CD4-positive, alpha-beta T cell treated with Interleukin-17A for 1 hour (primary cell): ENCODE measurements around the gene XAGE1B.
"Not testable (repeated sequence)": the region's sequence is repeated elsewhere in the genome, so short reads cannot be mapped to it uniquely, and the experiment has no call there.

Experiments
- DNase-seq: peaks from one replicate; pipeline ENCODE4 v3.0.0-alpha.2; 2020

Gene XAGE1B, protein sequence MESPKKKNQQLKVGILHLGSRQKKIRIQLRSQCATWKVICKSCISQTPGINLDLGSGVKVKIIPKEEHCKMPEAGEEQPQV

DNA sequence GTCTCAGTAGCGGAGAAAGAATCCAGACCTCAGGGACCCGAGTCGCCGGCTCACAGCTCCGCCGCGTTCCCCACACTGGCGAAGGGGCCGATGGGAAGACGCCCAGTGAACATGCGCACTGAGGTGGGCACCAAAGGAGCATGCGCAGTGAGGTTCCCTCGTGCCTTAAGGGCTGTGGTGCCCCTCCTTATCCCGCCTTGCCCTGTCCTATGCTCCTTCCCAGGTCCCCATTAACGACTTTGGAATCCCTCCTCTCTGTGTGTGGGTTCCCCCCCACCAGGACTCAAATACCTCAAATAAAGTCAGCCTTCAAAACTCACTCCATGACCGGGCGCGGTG is at the start of gene XAGE1B:
TSS of gene XAGE1B (minus strand) at position 77 of the 339 bp plus-strand sequence. CDS start 1,536 bp downstream, outside the sequence.
- not testable (repeated sequence) for DNase-seq

DNA sequence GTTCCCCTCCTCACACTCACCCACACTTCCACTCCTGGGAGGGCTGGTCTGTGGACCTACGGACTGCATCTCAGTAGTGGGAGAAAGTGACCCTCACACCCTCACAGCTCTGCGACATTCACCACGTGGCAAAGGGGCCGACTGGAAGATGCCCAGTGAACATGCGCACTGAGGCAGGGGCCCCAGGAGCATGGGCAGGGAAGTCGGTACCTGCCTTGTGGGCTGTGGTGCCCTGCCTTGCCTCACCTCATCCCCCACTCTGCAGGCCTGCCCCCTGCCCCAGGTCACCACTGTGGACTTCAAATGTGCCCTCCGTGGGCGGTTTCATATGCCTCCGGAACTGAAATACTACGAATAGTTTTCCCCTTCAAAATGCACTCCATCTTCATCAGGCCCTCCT is 46.2 kb upstream of the XAGE1B start:
- no peak for DNase-seq

DNA sequence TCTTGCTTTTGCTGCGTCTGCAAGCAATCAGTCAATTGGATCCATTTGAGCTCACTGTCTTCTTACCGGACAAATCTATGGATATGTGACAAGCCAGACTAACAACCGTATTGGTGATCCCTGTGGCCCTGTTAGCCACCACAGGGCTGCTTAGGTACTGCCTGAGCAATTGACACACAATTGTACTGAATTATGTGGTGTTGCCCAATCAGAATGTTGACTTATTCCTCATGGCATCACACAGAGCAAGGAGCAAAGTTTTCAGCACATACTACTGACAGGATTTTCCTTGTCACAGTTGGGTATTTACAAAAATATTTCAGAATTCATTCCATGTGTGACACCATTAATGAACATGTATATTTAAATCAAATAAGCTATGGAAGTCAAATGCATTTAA is 41.3 kb upstream of the XAGE1B start:
- DNase-seq = no peak

DNA sequence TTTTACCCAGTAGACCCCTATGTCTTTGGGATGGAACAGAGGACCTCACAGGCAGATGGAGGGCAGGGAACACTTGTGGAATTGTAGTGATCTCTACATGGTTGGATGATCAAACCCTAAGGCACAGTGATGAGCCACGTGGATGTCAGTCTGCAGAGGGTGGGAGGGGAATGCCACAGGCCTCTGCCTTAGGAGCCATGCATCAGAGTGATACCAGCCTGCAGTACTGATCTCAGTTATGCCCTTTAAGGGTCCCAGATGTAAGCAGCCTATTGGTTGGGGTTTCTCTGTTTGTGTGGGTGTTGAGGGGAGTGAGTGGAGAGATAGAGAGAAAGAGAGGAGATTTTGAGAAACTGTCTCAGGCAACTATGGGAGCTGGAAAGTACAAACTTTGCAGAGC is 39.9 kb upstream of the XAGE1B start:
- no peak for DNase-seq

DNA sequence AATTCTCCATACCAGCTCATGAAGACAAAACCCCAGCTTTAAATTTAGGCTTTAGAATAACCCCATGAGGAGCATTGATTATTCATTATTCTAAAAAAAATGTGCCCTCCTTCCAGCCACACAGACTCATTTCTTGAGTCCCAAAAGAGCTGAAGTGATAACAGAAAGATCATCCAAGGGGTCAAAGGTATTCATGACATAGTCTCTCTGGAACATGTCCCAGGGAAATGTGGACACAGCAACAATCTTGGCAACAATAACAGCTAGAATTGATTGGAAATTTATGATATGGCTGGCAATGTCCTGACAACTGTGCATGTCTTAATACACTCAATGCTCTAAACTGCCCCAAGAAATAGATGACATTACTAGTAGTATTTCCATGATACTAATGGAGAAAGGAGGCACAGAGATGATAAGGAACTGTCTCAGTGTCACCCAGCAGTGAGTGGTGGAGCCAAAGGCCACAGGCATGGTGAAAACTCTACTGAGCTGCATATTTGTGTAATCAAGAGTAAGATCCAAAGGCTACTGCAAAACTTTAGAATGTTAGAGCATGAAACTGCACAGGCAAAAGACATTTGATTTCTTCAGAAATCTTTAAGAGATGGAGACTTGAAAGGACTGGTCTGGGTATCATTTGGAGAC is 37.3 kb upstream of the XAGE1B start:
- no peak for DNase-seq

DNA sequence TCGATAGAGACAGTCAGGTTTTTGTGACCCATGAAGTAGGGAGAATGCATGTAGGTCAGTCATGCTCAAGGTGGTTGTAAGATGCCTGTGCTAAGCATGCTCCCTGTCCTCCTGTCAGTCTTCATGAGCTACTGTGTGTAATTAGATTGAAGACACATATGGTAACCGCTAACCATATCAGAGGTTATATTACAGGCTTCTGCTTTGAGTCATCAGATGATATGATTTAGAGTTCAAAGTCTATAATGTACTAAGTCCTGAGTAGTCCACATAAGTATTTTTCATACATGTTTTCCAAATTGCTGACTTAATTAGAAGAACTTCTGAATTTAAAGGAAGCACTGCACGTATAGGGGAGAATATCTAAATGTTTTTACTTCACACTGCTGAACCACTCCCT is 31.9 kb upstream of the XAGE1B start:
- not testable (repeated sequence) for DNase-seq

DNA sequence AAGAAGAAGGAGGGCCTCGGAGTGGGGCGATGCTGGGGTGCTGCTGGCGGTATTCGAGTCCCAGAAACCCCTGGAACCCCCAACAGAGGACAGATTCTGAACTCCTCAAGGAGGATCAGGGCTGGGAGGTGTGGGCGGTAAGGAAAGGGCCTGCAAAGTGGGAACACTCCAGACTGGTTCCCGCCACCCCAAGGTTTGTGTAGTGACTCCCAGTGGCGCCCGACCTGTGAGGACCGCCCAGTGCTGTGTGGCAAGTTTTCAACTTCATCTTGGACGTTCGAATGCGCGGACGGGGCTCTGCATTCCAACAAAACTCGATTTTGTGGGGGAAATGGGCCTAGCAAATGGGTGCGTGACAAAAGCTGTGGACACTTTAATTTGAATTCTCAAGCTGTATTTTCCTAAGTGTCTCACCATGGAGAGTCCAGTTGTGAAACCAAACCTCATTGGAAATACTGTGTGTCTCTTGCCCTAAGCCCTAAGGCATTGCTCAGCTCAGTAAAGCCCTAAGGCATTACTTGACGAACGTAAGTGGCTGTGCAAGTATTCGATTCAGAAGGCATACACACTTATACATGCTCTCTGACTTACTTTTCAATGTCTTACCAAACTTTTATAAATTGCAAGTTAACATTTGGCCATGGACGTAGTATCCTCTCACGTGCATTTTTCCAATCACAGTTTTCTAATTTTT is 27.4 kb upstream of the XAGE1B start:
- DNase-seq = no peak

DNA sequence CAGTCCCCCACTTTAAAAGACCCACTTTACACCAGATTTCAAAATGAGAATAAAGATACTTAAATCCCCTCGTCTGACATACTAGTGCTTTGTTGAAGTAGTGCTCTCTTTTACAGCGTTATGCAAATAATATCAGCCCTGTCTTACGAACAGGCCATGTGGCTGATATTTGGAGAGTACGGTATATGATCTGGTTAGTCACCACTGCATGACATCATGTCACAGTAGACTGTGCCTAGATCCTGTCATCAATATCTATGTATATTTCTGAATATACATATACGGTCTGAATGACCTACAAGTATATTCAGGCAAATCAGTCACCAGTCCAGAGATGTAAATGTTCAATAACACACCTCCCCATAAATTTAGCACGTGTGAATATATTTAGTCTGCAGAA is 25.4 kb upstream of the XAGE1B start:
- no peak for DNase-seq

DNA sequence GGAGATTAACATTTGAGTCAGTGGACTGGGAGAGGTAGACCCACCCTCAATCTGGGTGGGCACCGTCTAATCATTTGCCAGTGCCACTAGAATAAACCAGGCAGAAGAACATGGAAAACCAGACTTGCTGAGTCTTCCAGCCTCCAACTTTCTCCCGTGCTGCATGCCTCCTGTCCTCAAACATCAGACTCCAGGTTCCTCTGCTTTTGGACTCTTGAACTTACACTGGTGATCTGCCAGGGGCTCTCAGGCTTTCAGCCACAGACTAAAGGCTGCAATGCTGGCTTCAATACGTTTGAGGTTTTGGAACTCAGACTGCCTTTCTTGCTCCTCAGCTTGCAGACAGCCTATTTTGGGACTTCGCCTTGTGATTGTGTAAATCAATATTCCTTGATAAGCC is 24.2 kb upstream of the XAGE1B start:
- not testable (repeated sequence) for DNase-seq

DNA sequence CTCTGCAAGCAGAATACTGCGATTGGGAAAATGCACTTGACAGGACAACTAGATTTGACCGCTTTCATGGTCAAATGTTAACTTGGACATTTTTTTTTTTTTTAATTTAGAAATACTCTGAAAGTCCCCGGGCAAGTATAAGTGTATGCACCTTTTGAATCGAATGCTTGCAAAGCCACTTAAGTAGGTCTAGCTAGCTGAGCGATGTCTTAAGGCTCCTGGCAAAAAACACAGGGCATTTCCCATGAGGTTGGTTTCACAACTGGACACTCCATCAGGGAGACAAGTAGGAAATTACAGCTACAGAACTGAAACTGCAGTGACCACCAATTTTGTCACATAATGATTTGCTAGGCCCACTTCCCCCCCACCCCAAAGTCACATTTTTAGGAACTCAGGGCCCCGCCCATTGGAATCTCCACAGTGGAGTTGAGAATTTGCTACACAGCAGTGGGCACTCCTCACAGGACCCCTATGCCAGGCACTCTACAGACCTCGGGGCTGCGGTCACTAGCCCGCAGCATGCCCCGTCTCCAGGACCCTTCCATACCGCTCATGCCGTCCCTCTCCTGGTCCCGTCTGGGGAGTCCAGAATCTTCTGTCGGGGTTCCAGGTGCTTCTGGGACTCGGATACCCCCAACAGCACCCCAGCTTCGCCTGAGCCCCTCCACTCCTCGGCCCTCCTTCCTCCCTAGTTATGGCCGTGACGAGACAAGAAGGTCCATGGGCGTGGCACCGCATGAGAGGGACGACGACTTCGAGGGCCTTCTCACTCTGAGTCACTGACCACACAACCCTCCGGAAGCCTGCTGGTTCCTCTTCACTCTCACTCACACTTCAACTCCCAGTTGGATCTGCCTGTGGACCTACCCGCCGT is 515 bp downstream of the XAGE1B start:
- not testable (repeated sequence) for DNase-seq

DNA sequence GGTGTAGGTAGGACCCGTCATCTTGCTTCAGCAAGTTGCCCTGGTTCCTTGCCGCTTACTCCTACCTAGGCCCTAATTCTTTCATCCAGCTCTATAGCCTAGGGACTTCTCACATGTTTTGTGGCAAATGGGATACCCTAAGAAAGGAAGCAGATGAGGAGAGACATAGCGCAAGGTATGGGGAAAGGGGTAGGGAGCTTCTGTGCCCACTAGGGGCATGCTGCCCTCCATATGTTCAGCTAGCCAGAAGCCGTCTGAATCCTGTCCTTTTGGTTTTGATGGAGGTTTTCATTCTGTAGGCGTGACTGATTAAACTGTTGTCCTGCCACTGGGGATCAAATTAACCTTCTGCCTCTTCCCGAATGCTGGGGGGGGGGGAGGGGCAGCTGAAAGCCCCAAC is 5.7 kb downstream of the XAGE1B start:
- not testable (repeated sequence) for DNase-seq

DNA sequence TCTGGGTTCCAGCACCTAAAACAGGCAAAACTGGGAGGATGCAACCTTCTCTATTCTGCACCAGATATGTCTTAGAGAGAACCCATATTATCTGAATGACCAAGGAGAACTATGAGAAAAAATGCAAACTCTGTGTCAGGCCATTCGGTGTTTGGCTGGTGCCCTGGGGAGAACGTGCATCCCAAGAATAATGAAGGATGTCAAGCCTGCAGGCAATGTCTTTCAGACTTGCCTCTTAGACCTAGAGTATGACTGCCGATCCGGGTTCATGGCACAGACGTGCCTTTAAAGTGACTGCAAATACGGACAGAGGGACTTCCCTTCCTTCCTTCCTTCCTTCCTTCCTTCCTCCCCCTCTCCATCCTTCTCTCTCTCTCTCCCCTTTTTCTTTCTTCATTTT is 6.9 kb downstream of the XAGE1B start:
- no peak for DNase-seq

DNA sequence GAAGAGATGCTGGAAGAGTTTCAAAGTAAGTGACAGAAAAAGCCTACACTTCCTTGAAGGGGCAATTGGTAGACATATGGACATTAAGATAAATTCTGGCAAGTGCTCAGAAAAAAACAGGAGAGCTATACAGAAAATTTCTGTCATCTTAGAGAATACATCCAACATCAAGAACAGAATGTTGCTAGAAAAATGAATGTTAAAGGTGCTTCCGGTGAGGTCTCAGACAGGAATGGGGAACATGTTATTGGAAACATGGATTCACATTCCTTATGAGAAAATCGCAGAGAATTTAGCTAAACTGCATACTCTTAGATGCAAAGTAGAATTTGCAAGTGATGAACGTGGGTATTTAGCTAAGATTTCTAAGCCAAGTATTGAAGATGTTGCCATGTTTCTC is 9.5 kb downstream of the XAGE1B start:
- no peak for DNase-seq

DNA sequence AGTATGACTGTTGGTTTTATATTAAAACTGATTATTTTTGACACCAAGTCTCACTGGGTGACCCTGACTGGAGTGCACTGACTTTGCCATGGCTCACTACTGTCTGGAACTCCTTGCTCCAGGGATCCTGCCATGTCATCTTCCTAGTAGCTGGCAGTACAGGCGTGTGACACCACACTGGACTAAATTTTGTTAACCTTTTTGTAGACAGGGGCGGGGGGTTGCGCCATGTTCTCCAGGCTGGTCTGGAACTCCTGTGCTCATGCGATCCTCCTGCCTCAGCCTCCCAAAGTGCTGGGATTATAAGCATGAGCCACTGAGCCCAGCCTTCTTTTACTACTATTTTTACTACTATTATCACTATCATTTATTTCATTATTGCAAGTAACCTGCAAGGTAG is 12.3 kb downstream of the XAGE1B start:
- DNase-seq = no peak

DNA sequence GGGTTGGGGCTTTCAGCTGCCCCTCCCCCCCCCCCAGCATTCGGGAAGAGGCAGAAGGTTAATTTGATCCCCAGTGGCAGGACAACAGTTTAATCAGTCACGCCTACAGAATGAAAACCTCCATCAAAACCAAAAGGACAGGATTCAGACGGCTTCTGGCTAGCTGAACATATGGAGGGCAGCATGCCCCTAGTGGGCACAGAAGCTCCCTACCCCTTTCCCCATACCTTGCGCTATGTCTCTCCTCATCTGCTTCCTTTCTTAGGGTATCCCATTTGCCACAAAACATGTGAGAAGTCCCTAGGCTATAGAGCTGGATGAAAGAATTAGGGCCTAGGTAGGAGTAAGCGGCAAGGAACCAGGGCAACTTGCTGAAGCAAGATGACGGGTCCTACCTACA is 15.5 kb downstream of the XAGE1B start:
- DNase-seq = not testable (repeated sequence)

DNA sequence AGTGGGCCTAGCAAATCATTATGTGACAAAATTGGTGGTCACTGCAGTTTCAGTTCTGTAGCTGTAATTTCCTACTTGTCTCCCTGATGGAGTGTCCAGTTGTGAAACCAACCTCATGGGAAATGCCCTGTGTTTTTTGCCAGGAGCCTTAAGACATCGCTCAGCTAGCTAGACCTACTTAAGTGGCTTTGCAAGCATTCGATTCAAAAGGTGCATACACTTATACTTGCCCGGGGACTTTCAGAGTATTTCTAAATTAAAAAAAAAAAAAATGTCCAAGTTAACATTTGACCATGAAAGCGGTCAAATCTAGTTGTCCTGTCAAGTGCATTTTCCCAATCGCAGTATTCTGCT is 20.5 kb downstream of the XAGE1B start:
- DNase-seq = not testable (repeated sequence)

DNA sequence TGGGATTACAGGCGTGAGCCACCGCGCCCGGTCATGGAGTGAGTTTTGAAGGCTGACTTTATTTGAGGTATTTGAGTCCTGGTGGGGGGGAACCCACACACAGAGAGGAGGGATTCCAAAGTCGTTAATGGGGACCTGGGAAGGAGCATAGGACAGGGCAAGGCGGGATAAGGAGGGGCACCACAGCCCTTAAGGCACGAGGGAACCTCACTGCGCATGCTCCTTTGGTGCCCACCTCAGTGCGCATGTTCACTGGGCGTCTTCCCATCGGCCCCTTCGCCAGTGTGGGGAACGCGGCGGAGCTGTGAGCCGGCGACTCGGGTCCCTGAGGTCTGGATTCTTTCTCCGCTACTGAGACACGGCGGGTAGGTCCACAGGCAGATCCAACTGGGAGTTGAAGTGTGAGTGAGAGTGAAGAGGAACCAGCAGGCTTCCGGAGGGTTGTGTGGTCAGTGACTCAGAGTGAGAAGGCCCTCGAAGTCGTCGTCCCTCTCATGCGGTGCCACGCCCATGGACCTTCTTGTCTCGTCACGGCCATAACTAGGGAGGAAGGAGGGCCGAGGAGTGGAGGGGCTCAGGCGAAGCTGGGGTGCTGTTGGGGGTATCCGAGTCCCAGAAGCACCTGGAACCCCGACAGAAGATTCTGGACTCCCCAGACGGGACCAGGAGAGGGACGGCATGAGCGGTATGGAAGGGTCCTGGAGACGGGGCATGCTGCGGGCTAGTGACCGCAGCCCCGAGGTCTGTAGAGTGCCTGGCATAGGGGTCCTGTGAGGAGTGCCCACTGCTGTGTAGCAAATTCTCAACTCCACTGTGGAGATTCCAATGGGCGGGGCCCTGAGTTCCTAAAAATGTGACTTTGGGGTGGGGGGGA is 21.1 kb downstream of the XAGE1B start, which contains the start of gene XAGE1A:
TSS of gene XAGE1A (plus strand) at position 264 of the 874 bp plus-strand sequence. CDS start 1,554 bp downstream, outside the sequence.
- not testable (repeated sequence) for DNase-seq

DNA sequence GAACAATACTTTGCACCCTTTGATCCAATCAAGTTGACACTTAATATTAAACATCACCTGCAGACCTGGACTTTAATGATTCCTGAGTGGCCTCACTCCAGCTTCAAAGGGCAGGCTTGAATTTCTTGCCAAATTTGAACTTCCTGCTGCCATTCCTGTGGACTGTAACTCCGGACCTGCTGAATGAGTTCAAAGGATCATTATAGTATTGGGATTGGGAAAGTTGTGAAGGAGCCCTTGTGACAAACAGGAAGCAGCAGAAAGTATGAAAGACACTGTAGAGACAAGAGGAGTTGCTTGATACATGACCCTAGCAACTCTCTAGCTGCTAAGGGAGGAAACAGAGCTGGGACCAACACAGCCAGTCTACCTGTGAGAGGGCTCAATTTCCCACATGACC is 45.6 kb downstream of the XAGE1B start:
- DNase-seq = not testable (repeated sequence)
